HEK293T (cell line): ENCODE data around the gene IFI27L1.

ENCODE experiments used
- ARNT ChIP-seq: fragments of 450-650 bp; IDR thresholded peaks from 2 replicates; pipeline ENCODE4 v1.6.1; 2017; ENCODE audit warnings: mild to moderate bottlenecking
- BHLHE40 ChIP-seq: fragments of 450-650 bp; IDR thresholded peaks from 2 replicates; pipeline ENCODE4 v1.6.1; 2016; ENCODE audit warnings: mild to moderate bottlenecking, moderate library complexity, borderline replicate concordance
- CTBP1 ChIP-seq: fragments of 450-650 bp; IDR thresholded peaks from 2 replicates; pipeline ENCODE4 v1.6.1; 2016; ENCODE audit warnings: borderline replicate concordance
- ELF4 ChIP-seq: fragments of 450-650 bp; IDR thresholded peaks from 2 replicates; pipeline ENCODE4 v1.6.1; 2017; ENCODE audit warnings: antibody characterized with exemption
- FOXA1 ChIP-seq: fragments of 450-650 bp; IDR thresholded peaks from 2 replicates; pipeline ENCODE4 v1.6.1; 2016; ENCODE audit warnings: mild to moderate bottlenecking
- FOXK2 ChIP-seq: fragments of 450-650 bp; IDR thresholded peaks from 2 replicates; pipeline ENCODE4 v1.6.1; 2016; ENCODE audit warnings: mild to moderate bottlenecking
- FOXM1 ChIP-seq: fragments of 450-650 bp; IDR thresholded peaks from 2 replicates; pipeline ENCODE4 v1.6.1; 2017; ENCODE audit warnings: mild to moderate bottlenecking, borderline replicate concordance
- HDGF ChIP-seq: fragments of 450-650 bp; IDR thresholded peaks from 2 replicates; pipeline ENCODE4 v1.6.1; 2017; ENCODE audit warnings: antibody characterized with exemption, borderline replicate concordance
- L3MBTL2 ChIP-seq: fragments of 450-650 bp; conservative IDR thresholded peaks from 2 replicates; pipeline ENCODE4 v1.6.1; 2016; ENCODE audit warnings: mild to moderate bottlenecking
- NFRKB ChIP-seq: fragments of 450-650 bp; IDR thresholded peaks from 2 replicates; pipeline ENCODE4 v1.6.1; 2016; ENCODE audit warnings: mild to moderate bottlenecking, moderate library complexity
- SP1 ChIP-seq: fragments of 450-650 bp; IDR thresholded peaks from 2 replicates; pipeline ENCODE4 v1.6.1; 2017
- SUZ12 ChIP-seq: fragments of 450-650 bp; IDR thresholded peaks from 2 replicates; pipeline ENCODE4 v1.6.1; 2016; ENCODE audit warnings: mild to moderate bottlenecking
- TF ChIP-seq, protein P1 (sequence below): fragments of 450-650 bp; IDR thresholded peaks from 2 replicates; pipeline ENCODE4 v1.6.1; 2016

DNA sequence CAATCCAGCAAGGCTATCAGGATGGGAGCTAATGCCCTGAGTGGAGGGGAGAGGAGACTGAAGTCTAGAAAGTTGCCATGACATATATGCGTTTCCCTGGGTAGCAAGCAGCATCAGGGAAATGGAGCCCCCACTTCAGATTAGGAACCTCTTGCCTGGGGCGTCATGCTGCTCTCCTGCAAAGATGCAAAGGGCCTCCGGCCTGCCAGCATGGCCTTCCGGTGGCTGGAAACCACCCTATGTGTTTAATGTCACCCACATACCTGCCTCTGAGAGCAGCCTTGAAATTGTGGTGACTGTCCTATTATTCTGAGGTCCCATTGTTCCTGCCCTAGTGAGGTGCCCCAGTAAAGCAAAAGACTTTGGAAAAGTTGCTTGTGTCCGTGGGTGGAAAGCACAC, 58.3 kb downstream of the IFI27L1 start:
- TF ChIP-seq SUZ12: no peak
- no peak for TF ChIP-seq ARNT
- no peak for TF ChIP-seq FOXM1
- no peak for TF ChIP-seq SP1
- TF ChIP-seq HDGF: no peak
- TF ChIP-seq FOXA1: no peak
- TF ChIP-seq BHLHE40: no peak
- no peak for TF ChIP-seq ELF4
- no peak for TF ChIP-seq FOXK2
- TF ChIP-seq CTBP1: no peak
- TF ChIP-seq, protein P1, sequence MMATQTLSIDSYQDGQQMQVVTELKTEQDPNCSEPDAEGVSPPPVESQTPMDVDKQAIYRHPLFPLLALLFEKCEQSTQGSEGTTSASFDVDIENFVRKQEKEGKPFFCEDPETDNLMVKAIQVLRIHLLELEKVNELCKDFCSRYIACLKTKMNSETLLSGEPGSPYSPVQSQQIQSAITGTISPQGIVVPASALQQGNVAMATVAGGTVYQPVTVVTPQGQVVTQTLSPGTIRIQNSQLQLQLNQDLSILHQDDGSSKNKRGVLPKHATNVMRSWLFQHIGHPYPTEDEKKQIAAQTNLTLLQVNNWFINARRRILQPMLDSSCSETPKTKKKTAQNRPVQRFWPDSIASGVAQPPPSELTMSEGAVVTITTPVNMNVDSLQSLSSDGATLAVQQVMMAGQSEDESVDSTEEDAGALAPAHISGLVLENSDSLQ: no peak
- no peak for TF ChIP-seq L3MBTL2
- TF ChIP-seq NFRKB: no peak
